T-helper 2 cell treated with Interferon-gamma antibody and Interleukin-4, amounts not matched to agents 100 ng/mL and 5 ng/mL, for 36 hours (primary cell): ENCODE results near the gene BMPR2. TPM values are rescaled to one million over a fixed set of nuclear protein-coding genes. Genes with fewer than 3 reads are reported as not detected.
"Not testable (repeated sequence)": the region's sequence is repeated elsewhere in the genome, so short reads cannot be mapped to it uniquely, and the experiment has no call there.

Experiments
- intact Hi-C: fragments of 100-400 bp; cut with micrococcal nuclease; formaldehyde crosslinking; loops from one replicate; pipeline ENCODE4 v1.15.1; 2023
- total RNA-seq: library from RNA; stranded (reverse); gene quantifications from 2 replicates; pipeline ENCODE4 v1.2.3, GENCODE V29; 2022

BMPR2 gene
- total RNA-seq, 1 donor from 2014 or later: 6.5 TPM

GRCh38 chr2:202519453-202519852, 143.3 kb downstream of the BMPR2 start:
- intact Hi-C loops: no loop called here

- intact Hi-C loops: no loop called here
Measured at GRCh38 chr2:202521470-202521869, 145.3 kb downstream of the BMPR2 start.

GRCh38 chr2:202529389-202529788, 153.3 kb downstream of the BMPR2 start:
- intact Hi-C loops: no loop called here

- intact Hi-C loops: no loop called here
Measured at GRCh38 chr2:202530038-202530437, 153.9 kb downstream of the BMPR2 start.

GRCh38 chr2:202535290-202535689, 159.2 kb downstream of the BMPR2 start:
- intact Hi-C loops: not testable (repeated sequence)

- intact Hi-C loops: no loop called here
Measured at GRCh38 chr2:202541137-202541536, 165.0 kb downstream of the BMPR2 start.

- intact Hi-C loops: no loop called here
Measured at GRCh38 chr2:202542142-202542541, 166.0 kb downstream of the BMPR2 start.

GRCh38 chr2:202545523-202545922, 169.4 kb downstream of the BMPR2 start:
- intact Hi-C loops: no loop called here

- intact Hi-C loops: no loop called here
Measured at GRCh38 chr2:202545931-202546330, 169.8 kb downstream of the BMPR2 start.

GRCh38 chr2:202546499-202547141, 170.5 kb downstream of the BMPR2 start:
- intact Hi-C loops: not testable (repeated sequence)

- intact Hi-C loops: no loop called here
Measured at GRCh38 chr2:202548240-202548639, 172.1 kb downstream of the BMPR2 start.

GRCh38 chr2:202551000-202551399, 174.9 kb downstream of the BMPR2 start:
- intact Hi-C loops: not testable (repeated sequence)

- intact Hi-C loops: no loop called here
Measured at GRCh38 chr2:202555356-202555755, 179.2 kb downstream of the BMPR2 start.

GRCh38 chr2:202560200-202560599, 184.1 kb downstream of the BMPR2 start:
- intact Hi-C loops: no loop called here

GRCh38 chr2:202564226-202564625, 188.1 kb downstream of the BMPR2 start:
- intact Hi-C loops: no loop called here

- intact Hi-C loops: no loop called here
Measured at GRCh38 chr2:202566286-202566685, 190.2 kb downstream of the BMPR2 start.

GRCh38 chr2:202574541-202574940, 198.4 kb downstream of the BMPR2 start:
- intact Hi-C loops: loop anchor here (1.0 to 10.0 kb wide), 6 partner anchors 14 to 1338 kb away; partner anchors contain the start of gene CYP20A1

- intact Hi-C loops: loop anchor here (2.0 to 10.0 kb wide), 2 partner anchors 14 to 660 kb away; partner anchors contain the start of gene CYP20A1
Measured at GRCh38 chr2:202575194-202575593, 199.1 kb downstream of the BMPR2 start.

GRCh38 chr2:202577250-202578183, 201.4 kb downstream of the BMPR2 start:
- intact Hi-C loops: loop anchor here (10.0 kb wide), 1 partner anchor 657 kb away; the partner anchor contains the start of gene CYP20A1

- intact Hi-C loops: loop anchor here (10.0 kb wide), 1 partner anchor 432 kb away; the partner anchor contains the start of gene NBEAL1
Measured at GRCh38 chr2:202582846-202583245, 206.7 kb downstream of the BMPR2 start.

GRCh38 chr2:202583709-202584219, 207.6 kb downstream of the BMPR2 start:
- intact Hi-C loops: loop anchor here (10.0 kb wide), 1 partner anchor 431 kb away; the partner anchor contains the start of gene NBEAL1
